GM18520 (cell line): ENCODE measurements around the gene CEP68.
"Not testable (repeated sequence)": the region's sequence is repeated elsewhere in the genome, so short reads cannot be mapped to it uniquely, and the experiment has no call there.

Experiments
- ATAC-seq: cut with Tn5 transposase; IDR thresholded peaks from one replicate; pipeline ENCODE4 v1.9.1; 2021; ENCODE audit not compliant: unreplicated experiment

Gene CEP68

DNA sequence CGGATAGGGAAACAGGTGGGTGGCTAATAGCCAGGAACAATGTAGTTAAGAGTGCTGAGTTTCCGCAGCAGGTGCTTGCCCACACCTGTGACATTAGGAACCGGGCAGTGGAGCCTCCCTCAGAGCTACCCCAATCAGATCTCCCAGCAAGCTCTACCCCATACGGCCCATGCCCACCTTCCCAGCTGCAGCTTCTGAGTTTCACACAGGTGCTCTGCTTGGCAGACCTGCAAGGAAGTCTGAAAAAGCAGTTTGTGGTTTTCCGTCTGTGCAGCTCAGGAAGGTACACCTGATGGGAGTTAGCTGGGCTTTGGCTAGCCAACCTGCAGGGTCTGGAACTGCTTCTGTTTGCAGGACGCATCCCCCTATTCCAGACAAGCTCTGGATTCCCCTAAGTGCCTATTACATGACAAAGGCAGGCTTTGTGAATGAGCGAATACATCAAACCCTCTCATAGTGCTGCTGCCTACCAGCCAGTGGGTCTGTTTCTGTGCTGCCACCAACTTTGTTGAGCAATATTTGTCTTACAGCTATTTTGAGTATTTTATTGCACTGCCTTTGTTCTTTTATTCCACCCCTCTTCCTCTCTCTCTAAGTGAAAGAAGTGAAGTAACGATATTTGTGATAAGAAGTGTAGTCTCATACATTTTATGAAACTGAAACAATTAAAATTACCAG lies 24.7 kb upstream of the CEP68 start:
- peak; percentile 26 for ATAC-seq

DNA sequence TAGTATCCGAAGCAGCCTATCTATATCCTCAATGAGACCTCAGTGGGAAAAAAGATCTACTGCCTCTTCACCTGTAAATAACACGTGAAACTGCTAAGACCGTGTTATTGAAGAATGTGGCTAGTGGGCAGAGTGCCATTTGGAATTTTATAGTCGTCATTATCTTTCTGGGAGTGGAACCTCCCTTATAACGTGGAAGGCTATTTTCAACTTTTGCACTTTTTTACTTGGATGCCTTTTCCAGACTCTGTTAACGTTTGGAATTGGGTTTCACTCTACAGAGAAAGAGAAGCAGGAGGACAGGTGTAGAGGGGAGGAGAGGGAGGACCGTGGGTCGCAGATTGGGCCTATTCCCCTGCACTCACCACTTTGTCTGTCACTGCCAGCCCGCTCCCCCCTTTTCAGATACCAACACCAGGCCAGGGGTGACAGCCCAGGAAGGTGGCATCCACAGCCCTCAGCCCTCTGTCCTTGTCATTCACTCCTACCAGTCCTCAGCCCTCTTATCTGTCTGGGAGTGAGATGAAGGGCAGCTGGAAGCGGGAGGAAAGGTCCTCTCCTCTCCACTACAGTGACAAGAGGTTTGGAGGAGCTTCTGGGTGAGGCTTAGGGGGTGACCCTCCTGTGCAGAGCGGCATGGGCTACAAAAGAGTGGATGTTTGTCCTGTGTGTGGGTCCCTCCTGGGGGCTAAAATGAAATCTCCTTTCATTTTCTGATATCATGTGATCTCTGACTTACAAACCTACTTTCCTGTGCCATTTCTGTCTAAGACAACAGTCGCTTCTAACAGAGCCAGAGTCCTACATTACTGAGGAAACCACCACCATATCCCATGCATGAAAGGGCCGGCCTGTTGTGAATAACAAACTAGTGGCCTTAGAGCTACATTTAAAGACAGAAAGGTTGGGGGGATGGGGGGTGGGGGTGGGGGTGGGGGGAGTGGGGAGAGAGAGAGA lies 23.9 kb upstream of the CEP68 start:
- ATAC-seq: no peak

GRCh38 chr2:65033178-65033577 lies 23.0 kb upstream of the CEP68 start:
- ATAC-seq: no peak

- ATAC-seq: not testable (repeated sequence)
Measured at GRCh38 chr2:65033667-65034066, 22.5 kb upstream of the CEP68 start.

DNA sequence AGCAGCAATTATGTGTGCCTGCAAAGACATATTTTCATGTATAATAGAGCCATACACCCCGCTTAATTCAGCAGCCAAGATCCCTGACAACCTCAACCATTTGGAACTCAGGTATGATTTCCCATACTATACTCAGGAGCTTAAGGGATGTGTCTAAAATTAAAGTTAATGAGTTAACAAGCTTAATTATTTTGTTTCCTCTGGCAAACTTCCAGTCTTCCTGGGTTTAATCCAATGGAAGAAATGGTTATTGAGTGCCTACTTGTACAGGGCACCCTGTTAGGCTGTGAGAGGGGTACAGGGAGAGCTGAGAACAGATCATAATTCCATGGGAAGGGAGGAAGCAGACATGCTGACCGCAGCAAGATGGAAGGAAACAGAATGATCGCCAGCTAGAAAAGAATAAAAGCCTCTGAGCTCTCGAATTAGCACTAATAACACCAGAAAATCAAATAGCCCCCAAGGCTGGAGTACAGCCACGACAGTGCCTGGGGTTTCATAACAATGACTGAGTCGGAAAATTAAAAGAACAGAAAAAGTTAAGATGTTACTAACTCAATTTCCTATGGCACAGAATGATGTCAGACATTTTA lies 20.8 kb upstream of the CEP68 start:
- ATAC-seq: no peak

GRCh38 chr2:65037178-65037577 lies 19.0 kb upstream of the CEP68 start:
- ATAC-seq: no peak

- no peak for ATAC-seq
Measured at GRCh38 chr2:65039640-65040039, 16.6 kb upstream of the CEP68 start.

DNA sequence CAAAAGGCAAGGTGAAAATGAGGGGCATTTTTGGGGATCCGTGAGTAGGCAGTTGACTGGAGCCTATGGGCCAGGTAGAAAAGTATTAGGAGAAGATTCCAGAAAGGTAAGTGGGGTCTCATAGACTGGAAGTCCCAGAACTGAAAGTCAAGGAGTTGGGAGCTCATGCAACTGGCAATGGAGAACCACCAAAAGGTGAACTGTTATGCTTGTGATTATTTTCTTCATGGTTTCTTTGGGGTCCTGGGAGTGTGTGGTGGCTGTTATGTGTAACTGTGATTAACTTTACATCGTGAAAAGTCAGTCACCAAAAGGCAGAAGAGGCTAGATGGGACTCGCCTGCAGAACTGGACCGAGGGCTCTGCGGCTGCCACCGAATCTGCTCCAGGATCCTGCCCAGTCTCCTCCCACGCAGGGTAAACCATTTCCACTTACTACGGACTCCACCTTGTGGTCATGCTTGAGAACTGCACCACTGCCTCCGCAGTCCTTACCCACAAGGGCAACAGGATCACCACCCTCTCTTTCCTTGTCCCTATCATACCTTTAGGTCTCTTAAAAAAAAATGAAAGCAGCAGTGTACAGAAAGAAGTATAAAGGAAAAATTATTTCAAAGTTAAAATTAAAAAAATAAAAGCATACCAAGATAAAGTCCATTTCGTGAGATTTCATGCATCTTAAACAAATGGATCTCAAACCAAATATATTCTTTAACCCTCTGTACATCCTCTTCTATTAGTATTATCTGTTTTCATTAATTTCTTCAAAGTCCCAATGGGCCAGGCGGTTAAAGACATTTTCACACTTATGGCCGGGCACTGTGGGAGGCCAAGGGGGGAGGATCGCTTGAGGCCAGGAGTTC lies 15.6 kb upstream of the CEP68 start:
- ATAC-seq: peak; percentile 74

GRCh38 chr2:65043001-65043400 lies 13.2 kb upstream of the CEP68 start:
- ATAC-seq: no peak

GRCh38 chr2:65044097-65044735 lies 12.0 kb upstream of the CEP68 start:
- no peak for ATAC-seq

DNA sequence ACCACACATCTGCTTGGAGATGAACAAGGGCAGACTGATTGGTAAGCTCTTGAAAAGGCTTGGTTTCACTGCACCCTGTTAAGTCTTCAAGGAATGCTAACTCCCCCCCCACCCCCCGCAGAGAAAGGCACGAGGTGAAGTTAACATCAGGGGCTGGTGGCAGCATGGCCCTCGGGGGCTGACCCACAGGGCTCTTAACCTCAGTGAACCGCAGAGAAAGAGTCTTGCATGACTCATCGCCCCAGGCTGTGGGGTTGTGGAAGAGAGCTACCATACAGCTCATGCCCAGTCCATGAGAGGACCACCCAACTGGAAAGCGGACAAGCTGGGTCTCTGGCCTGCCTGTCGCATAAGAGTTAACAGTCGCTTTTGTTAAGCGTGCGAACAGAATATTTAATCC lies 10.6 kb upstream of the CEP68 start:
- ATAC-seq: no peak

GRCh38 chr2:65046633-65047407 lies 9.4 kb upstream of the CEP68 start:
- ATAC-seq: no peak

- ATAC-seq: no peak
Measured at GRCh38 chr2:65049010-65049639, 7.1 kb upstream of the CEP68 start.

DNA sequence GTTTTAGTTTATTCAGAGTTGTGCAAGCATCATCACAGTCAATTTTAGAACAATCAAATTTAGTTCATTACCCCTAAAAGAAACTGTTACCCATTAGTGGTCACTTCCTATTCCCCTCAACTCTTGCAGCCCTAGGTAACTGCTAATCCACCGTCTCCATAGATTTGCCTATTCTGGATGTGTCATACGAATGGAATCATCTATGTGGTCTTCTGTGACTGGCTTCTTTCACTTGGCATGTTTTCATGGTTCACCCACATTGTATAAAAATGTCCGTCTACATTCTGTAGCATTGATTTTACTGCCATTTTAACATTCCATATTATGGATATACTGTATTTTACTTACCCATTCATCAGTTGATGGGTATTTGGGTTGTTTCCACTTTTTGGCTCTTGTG lies 5.3 kb upstream of the CEP68 start:
- ATAC-seq: no peak

- peak; percentile 48 for ATAC-seq
Measured at GRCh38 chr2:65053199-65053598, 3.0 kb upstream of the CEP68 start.

GRCh38 chr2:65054749-65055421 lies 1.3 kb upstream of the CEP68 start:
- no peak for ATAC-seq

GRCh38 chr2:65055422-65056214 lies 598 bp upstream of the CEP68 start:
- peak; percentile 11 for ATAC-seq

DNA sequence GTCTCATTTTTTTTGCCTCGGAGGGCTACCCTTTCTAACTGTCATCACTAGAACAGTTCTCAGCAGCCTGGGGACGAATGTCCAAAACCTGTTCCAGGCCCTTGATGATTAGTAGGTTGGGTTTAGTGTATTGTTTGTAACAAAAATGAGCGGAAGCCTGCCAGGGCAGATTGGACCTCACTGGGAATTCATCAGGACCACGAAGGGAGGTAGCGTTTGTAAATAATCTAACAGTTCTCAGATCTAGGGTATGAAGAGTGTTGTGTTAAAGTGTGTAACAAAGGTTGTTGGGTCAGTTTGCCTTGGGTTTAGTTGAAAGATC lies 799 bp downstream of the CEP68 start:
- ATAC-seq: no peak
